Brain microvascular endothelial cell (primary cell): ENCODE results near the gene GGCX.

Source experiments
- DNase-seq: peaks from one replicate; pipeline ENCODE4 v3.0.0-alpha.2; 2020
- H3K27ac ChIP-seq: fragments of 250-450 bp; sonication (Bioruptor Pico); 2 replicates; pipeline ENCODE4 v1.5.1; 2020; ENCODE audit warnings: mild to moderate bottlenecking, moderate library complexity
- H3K27me3 ChIP-seq: fragments of 250-450 bp; sonication (Bioruptor Pico); replicated peaks from 2 replicates; pipeline ENCODE4 v1.5.1; 2020; ENCODE audit warnings: mild to moderate bottlenecking
- H3K36me3 ChIP-seq: fragments of 250-450 bp; sonication (Bioruptor Pico); replicated peaks from 2 replicates; pipeline ENCODE4 v1.5.1; 2020; ENCODE audit warnings: mild to moderate bottlenecking
- H3K4me3 ChIP-seq: 2 replicates; pipeline ENCODE4 v1.5.1; 2011; ENCODE audit warnings: low read depth, mild to moderate bottlenecking, control low read depth, low read length, moderate library complexity
- CTCF ChIP-seq: IDR thresholded peaks from 2 replicates; pipeline ENCODE4 v1.5.1; 2011; ENCODE audit warnings: low read depth, mild to moderate bottlenecking, moderate library complexity, low read length, control low read depth, inconsistent platforms; ENCODE audit errors: missing control alignments
- in situ Hi-C: cut with HindIII; loops from 2 replicates; pipeline ENCODE4 v1.10.0; 2017; ENCODE audit warnings: low sequenced_read_pairs, low pct_ligation_motif_present

The GGCX gene

DNA sequence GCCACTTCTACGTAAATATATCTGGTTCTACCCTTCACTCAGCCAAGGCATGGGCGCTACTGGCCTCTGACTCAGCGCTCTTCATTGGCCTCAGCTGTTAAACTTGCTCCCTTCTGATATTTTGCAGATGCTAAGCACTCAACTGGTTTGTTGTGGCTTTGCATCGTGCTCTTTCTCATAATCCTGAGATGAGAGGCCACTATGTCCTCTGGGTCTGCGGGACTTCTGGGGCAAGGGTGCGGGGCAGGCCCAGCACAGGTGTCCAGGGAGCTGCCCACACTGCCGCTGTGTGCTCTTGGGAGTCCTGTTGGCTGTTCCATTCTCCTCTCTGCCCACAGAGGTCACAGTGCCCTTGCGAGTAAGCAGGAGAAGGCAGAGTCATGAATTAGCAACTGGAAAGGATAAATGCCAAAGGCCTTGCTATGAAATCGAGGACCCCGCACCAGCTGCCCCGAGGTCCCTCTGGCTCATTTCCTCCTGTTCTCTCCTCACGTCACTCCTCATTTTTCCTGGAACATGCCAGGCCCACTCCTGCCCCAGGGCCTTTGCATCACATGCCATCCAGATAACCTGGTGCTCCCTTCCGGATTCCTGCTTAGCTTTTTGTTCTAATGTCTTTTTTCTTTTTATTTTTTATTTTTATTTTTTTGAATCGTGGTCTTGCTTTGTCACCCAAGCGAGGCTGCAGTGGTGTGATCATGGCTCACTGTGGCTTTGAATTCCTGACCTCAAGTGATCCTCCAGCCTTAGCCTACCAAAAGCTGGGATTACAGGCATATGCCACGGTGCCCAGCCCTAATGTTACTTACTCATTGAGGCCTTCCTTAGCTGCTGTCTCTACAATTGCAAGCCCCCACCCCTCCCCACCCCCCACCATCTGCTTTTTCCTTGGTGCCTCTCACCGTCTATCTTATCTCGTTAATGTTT, 57.2 kb downstream of the GGCX start:
- H3K27me3 ChIP-seq = no peaks in the 10 kb centered on the region
- no peak for DNase-seq
- TF ChIP-seq CTCF = no peak
- in situ Hi-C loops = no loop called here
- no peak overlapping the region for H3K27ac ChIP-seq
- no peak overlapping the region for H3K4me3 ChIP-seq
- no peaks in the 10 kb centered on the region for H3K36me3 ChIP-seq

DNA sequence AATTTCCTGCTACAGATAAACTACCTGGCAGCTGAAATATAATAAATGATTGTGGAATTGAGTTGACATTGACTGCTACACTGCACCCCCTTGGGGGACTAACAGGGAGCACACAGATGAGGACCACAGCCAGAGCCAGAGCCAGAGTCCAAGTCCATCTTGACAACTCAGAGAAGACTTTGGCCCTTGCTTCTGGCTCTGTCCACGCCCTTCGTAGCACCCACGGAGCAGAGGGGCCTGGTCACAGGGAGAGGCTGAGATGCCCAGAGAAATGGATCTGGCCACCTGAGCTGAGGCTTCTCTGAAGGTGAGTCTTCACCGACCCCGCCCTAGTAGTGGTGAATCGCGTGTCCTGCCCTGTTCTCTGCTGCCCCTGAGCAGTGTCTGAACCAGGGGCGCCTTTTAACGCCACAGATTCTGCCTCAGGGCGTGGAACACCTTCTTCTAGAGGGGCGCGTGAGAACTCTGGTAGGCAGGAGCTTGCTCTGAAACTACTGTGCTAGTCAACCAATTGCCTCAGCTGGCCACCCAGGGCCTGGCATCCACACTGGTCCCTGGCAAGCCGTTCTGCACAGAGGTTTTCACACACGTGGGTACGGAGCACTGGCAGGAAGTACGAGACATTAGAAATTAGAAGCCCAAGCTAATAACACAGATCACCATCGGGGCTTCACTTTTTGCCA, 58.0 kb downstream of the GGCX start:
- no peak overlapping the region for H3K27ac ChIP-seq
- in situ Hi-C loops = no loop called here

GRCh38 chr2:85502720-85503119, 58.6 kb downstream of the GGCX start:
- H3K27ac ChIP-seq = no peak overlapping the region
- TF ChIP-seq CTCF = no peak
- H3K4me3 ChIP-seq = no peak overlapping the region
- H3K27me3 ChIP-seq = no peaks in the 10 kb centered on the region
- DNase-seq = no peak
- H3K36me3 ChIP-seq = no peaks in the 10 kb centered on the region
- in situ Hi-C loops = no loop called here

More for the DNA sequence above, 58.0 kb downstream of the GGCX start:
- DNase-seq = no peak
- TF ChIP-seq CTCF = no peak
- Histone ChIP-seq H3K4me3 (no peak overlapping the region), H3K27me3 (no peaks in the 10 kb centered on the region), H3K36me3 (no peaks in the 10 kb centered on the region)

GRCh38 chr2:85501248-85501647, 60.0 kb downstream of the GGCX start:
- H3K27ac ChIP-seq = no peak overlapping the region
- H3K36me3 ChIP-seq = no peaks in the 10 kb centered on the region
- TF ChIP-seq CTCF = no peak
- H3K27me3 ChIP-seq = no peaks in the 10 kb centered on the region
- in situ Hi-C loops = no loop called here
- DNase-seq = no peak
- no peak overlapping the region for H3K4me3 ChIP-seq

DNA sequence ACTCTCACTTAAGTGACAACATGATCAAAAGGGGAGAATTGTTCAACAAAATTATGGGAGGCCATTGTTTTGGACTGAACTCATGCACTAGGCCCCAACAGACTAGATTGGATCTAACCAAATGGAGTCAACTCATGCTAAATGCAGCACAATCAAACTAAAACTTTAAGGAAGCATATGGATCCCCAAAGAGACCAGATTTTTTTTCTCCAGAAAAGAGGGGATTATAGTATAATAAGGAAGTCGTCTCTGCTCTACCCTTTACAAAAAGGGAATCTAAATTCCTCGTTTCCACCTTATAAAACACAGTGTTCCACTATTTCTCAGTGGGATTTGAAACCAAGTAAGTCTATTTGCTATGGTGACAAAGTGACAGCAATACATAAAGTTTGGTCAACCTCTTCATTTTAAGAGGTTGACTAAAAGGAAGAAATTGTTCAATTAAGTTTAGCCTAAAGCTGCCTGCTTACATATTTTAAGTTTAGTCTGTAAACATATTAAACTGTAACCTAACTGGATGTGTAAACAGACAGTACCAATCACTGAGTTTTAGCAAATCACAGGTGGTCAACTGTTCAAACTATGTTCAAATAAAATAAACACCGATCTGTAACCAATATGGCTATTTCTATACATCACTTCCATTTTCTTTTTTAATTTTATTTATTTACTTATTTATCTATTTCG, 63.2 kb downstream of the GGCX start:
- H3K27ac ChIP-seq = no peak overlapping the region
- DNase-seq = no peak
- TF ChIP-seq CTCF = no peak
- in situ Hi-C loops = no loop called here
- H3K27me3 ChIP-seq = no peaks in the 10 kb centered on the region
- H3K4me3 ChIP-seq = no peak overlapping the region
- H3K36me3 ChIP-seq = no peaks in the 10 kb centered on the region
